ENCODE data around the gene CYFIP1. TPM values are rescaled to one million over a fixed set of nuclear protein-coding genes. Genes with fewer than 3 reads are reported as not detected.

The CYFIP1 gene
- total and polyA plus RNA-seq, 2 of the 8 experiments (the other 6 are each of a cell fraction or from before 2014, with no cell fraction given): 38.6 to 81.7 TPM

DNA sequence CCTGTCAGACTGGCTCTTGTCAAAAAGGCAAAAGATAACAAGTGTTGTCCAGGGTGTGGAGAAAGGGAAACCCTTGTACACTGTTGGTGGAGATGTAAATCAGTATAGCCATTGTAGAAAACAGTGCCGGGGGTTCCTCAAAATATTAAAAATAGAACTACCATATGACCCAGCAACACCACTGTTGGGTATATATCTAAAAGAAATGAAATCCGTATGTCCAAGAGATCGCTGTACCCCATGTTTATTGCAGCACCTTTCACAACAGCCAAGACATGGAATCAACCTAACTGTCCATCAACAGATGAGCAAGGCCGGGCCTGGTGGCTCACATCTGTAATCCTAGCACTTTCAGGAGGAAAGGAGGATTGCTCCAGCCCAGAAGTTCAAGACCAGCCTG lies 6.2 kb downstream of the CYFIP1 start:
- no peak overlapping the region for H3K4ac ChIP-seq (replicated peaks; ENCODE audit: insufficient read length, low read depth, low read length)
- no peak overlapping the region for H2AFZ ChIP-seq (ENCODE audit: low read length)
- H3K79me2 ChIP-seq (ENCODE audit: control insufficient read depth in 1 of 2, insufficient read depth in 2 of 2, low read length in 2 of 2): peaks cover 0 to 47% of the 10 kb centered on the region in 2 experiments; a peak in 2 of 4 replicates
- H3K79me1 ChIP-seq (ENCODE audit: low read depth, low read length): peaks cover 4% of the 10 kb centered on the region; the same call in 1 of the 2 replicates
- H4K91ac ChIP-seq (replicated peaks; ENCODE audit: insufficient read length, low read length): no peak overlapping the region
- peaks cover under 1% of the 10 kb centered on the region; the same call in 1 of the 2 replicates for H3K23me2 ChIP-seq (ENCODE audit: low read depth, low read length)
- FAIRE-seq: no peak
- no peak overlapping the region for H3K9ac ChIP-seq (replicated peaks in 1 of 4; ENCODE audit: extremely low read depth in 1 of 4, low read depth in 3 of 4, low read length in 3 of 4)
- H3K14ac ChIP-seq (ENCODE audit: insufficient read length): no peak overlapping the region
- no peak overlapping the region for H2BK120ac ChIP-seq (replicated peaks; ENCODE audit: low read depth, low read length)
- H2AK5ac ChIP-seq (ENCODE audit: low read depth, low read length): no peak overlapping the region
- CTCF ChIA-PET (ENCODE audit: partially characterized antibody): no interaction called here
- H2BK20ac ChIP-seq (ENCODE audit: low read length): no peak overlapping the region
- no peak overlapping the region for H2BK12ac ChIP-seq (ENCODE audit: low read depth, low read length)
- no peak for DNase-seq (ENCODE audit: low read depth in 1 of 2, low spot score in 2 of 2)
- H3K4me1 ChIP-seq (replicated peaks in 1 of 4; ENCODE audit: control insufficient read depth in 3 of 4, insufficient read depth in 4 of 4, low read length in 3 of 4): peaks cover 0 to 4% (median 3%) of the 10 kb centered on the region in 4 experiments; a peak in 5 of 7 replicates
- no peak overlapping the region for H3K4me2 ChIP-seq (ENCODE audit: insufficient read depth in 1 of 2, low read depth in 2 of 2, low read length in 2 of 2)
- peaks cover 2 to 13% (median 6%) of the 10 kb centered on the region in 4 experiments; a peak in 6 of 7 replicates for H3K27me3 ChIP-seq (replicated peaks in 1 of 4; ENCODE audit: control insufficient read depth in 3 of 4, extremely low read depth in 1 of 4, insufficient read depth in 3 of 4, low read length in 3 of 4)
- H3K4me3 ChIP-seq (ENCODE audit: extremely low read depth in 1 of 4, insufficient read depth in 2 of 4, low read depth in 3 of 4, low read length in 4 of 4): no peak overlapping the region
- no peak overlapping the region for H4K5ac ChIP-seq (ENCODE audit: insufficient read length, low read depth, low read length)
- no peak overlapping the region for H4K8ac ChIP-seq (ENCODE audit: extremely low read depth, insufficient read depth, low read length)
- no peak overlapping the region for H3K27ac ChIP-seq (ENCODE audit: low read depth, low read length)
- no peak overlapping the region for H2BK15ac ChIP-seq (ENCODE audit: low read length)
- no peak overlapping the region for H3K18ac ChIP-seq (ENCODE audit: extremely low read depth, low read length)
- H3K9me3 ChIP-seq (ENCODE audit: insufficient read depth in 2 of 2, low read depth in 1 of 2, low read length in 1 of 2): no peaks in the 10 kb centered on the region
- no peak overlapping the region for H3K56ac ChIP-seq (replicated peaks; ENCODE audit: insufficient read length, low read depth, low read length)
- no peak for TF ChIP-seq TAF7 (optimal IDR thresholded peaks at IDR 0.05; ENCODE audit: borderline replicate concordance, low read depth, low read length)
- no peak for TF ChIP-seq GABPA (IDR thresholded peaks at IDR 0.05; ENCODE audit: borderline replicate concordance, insufficient read depth, low read length)
- TF ChIP-seq CBX8 (IDR thresholded peaks at IDR 0.05; ENCODE audit: borderline replicate concordance, low read depth, low read length): no peak
- no peak for TF ChIP-seq ASH2L (IDR thresholded peaks at IDR 0.05; ENCODE audit: low read length)
- no peak for TF ChIP-seq SIN3A (conservative IDR thresholded peaks at IDR 0.05 in 1 of 2, IDR thresholded peaks at IDR 0.05 in 1 of 2; ENCODE audit: low read depth in 1 of 2, low read length in 2 of 2)
- TF ChIP-seq HDAC6 (IDR thresholded peaks at IDR 0.05; ENCODE audit: low read depth, low read length): no peak
- TF ChIP-seq JUND (IDR thresholded peaks at IDR 0.05; ENCODE audit: low read length): no peak
- TF ChIP-seq RAD21 (IDR thresholded peaks at IDR 0.05 in 1 of 2, conservative IDR thresholded peaks at IDR 0.05 in 1 of 2; ENCODE audit: low read depth in 2 of 2, low read length in 2 of 2): no peak
- TF ChIP-seq EGR1 (IDR thresholded peaks at IDR 0.05; ENCODE audit: borderline replicate concordance, low read depth, low read length): no peak
- TF ChIP-seq RBBP5 (IDR thresholded peaks at IDR 0.05; ENCODE audit: borderline replicate concordance, low read depth, low read length): no peak
- TF ChIP-seq POU5F1 (IDR thresholded peaks at IDR 0.05; ENCODE audit: low read depth, low read length): no peak
- no peak for TF ChIP-seq CTBP2 (IDR thresholded peaks at IDR 0.05; ENCODE audit: borderline replicate concordance, insufficient read depth, insufficient read length, low read length)
- TF ChIP-seq KDM5A (IDR thresholded peaks at IDR 0.05; ENCODE audit: low read length): no peak
- H2BK5ac ChIP-seq (ENCODE audit: low read depth, low read length): no peak overlapping the region
- 91% methylated on average over 4 of the region's 4 CpGs; no CpG with 5 or more reads in 1 of the 2 experiments for WGBS, 2 experiments (ENCODE audit: extremely low coverage in 1 of 2, insufficient coverage in 1 of 2, insufficient read length in 1 of 2, insufficient replicate concordance in 2 of 2, low coverage in 1 of 2, low lambda C conversion rate in 2 of 2, missing lambda C conversion rate in 1 of 2)
- no peak overlapping the region for H3K23ac ChIP-seq (ENCODE audit: insufficient read length)
- POLR2A ChIA-PET (ENCODE audit: partially characterized antibody): no interaction called here
- H3K36me3 ChIP-seq (ENCODE audit: control insufficient read depth in 2 of 4, insufficient read depth in 4 of 4, low read length in 3 of 4): no peaks in the 10 kb centered on the region
- H4K20me1 ChIP-seq (replicated peaks in 1 of 2; ENCODE audit: control insufficient read depth in 1 of 2, insufficient read depth in 2 of 2, low read length in 2 of 2): peaks cover 3 to 14% of the 10 kb centered on the region in 2 experiments

All from H1 (cell line).